CD4-positive, alpha-beta T cell treated with Interleukin-15 for 4 hours (primary cell): ENCODE data around the gene PPP1R16B.
"Not testable (repeated sequence)": the region's sequence is repeated elsewhere in the genome, so short reads cannot be mapped to it uniquely, and the experiment has no call there.

Experiments used
- DNase-seq: peaks from one replicate; pipeline ENCODE4 v3.0.0-alpha.2; 2020; ENCODE audit warnings: low spot score

The PPP1R16B gene

GRCh38 chr20:38791940-38792339, 13.6 kb upstream of the PPP1R16B start:
- no peak for DNase-seq

DNA sequence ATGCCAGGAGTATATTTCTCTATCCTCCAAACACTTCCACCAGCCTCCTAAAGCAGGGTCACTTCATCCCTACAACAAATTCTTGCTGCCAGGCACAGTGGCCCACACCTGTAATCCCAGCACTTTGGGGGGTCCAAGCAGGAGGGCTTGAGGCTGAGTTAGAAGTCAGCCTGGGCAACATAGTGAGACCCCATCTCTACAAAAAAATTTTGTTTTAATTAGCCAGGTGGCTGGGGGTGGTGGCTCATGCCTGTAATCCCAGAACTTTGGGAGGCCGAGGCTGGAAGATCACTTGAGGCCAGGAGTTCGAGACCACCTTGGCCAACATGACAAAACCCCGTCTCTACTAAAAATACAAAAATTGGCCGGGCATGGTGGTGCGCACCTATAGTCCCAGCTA, 11.4 kb upstream of the PPP1R16B start:
- DNase-seq, result not testable (repeated sequence)

DNA sequence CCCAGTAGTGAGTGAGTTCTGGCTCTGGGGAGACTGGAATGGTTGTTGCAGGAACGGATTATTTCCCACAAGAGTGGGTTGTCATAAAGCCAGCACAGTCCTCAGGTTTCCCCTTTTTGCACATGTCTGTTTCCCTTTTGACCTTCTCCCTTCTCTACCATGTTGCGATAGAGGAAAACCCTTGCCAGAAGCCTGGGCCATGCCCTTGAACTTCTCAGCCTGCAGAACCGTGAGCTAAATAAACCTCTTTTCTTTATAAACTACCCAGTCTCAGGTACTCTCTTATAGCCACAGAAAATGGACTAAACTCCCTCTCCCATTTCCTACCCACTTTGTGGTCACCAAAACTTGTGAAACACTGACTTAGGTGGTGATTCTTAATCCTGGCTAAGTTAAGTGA, 7.2 kb upstream of the PPP1R16B start:
- DNase-seq, result no peak

- no peak for DNase-seq
Measured at GRCh38 chr20:38799203-38799602, 6.3 kb upstream of the PPP1R16B start.

DNA sequence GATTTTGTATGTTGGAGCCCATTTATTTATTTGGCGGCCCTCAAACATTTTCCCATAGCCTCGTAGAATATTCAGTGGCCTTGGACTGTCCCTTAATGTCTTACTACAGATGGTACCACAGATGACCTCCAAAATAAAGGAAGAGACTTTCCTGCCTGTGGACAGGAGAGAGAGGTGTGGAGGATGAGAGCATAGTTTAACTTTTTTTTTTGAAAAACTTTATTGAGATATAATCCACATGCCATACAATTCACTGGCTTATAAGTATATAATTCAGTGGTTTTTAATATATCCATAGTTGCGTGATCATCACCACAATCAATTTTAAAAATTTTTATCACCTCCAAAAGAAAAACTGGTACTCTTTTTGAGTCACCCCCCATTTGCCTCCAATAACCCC, 4.6 kb upstream of the PPP1R16B start:
- no peak for DNase-seq

- DNase-seq, result no peak
Measured at GRCh38 chr20:38804221-38804620, 1.3 kb upstream of the PPP1R16B start.

GRCh38 chr20:38804682-38805501, 605 bp upstream of the PPP1R16B start:
- DNase-seq, result peak; percentile 73

- peak; percentile 26 for DNase-seq
Measured at GRCh38 chr20:38805958-38806854, 709 bp downstream of the PPP1R16B start.

- peak; percentile 23 for DNase-seq
Measured at GRCh38 chr20:38806855-38807655, 1.6 kb downstream of the PPP1R16B start.

- DNase-seq, result no peak
Measured at GRCh38 chr20:38809942-38810341, 4.4 kb downstream of the PPP1R16B start.

GRCh38 chr20:38810926-38811630, 5.6 kb downstream of the PPP1R16B start:
- no peak for DNase-seq

DNA sequence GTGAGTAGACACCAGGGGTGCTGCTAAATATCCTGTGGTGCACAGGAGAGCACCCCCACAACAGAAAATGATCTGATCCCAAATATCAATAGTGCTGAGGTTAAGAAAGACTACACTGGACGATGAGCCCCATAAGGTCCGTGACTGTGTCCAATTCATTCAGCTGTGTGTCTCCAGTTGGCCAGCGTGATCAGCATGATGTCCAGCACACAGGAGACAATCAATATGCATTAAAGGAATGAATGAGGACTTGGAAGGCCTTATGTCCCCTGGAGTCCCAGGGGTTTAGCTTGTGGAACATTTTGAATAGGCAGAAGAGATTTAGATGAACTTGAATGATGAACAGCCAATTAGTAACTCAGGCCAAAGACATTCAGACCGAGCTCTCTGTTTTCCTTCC, 6.3 kb downstream of the PPP1R16B start:
- no peak for DNase-seq

DNA sequence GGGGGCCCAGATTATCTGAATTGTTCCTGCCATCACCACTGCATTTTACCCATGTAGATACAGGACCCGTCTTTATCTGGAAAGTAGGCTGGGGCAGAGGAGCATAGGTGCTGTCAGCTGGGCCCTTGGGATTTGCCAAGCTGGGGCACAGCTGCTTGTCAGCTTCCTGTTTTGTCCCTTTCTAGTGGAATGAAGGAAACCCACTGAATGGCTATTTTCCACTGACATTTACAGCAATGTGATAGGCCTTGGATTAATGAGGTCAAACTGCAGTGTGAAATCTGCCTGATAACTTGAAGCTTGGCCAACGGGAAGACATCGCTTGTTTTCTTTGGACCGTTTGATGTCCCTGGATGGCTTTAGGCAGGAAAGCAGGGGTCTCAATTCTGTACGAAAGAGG, 6.7 kb downstream of the PPP1R16B start:
- no peak for DNase-seq

GRCh38 chr20:38812709-38813573, 7.4 kb downstream of the PPP1R16B start:
- no peak for DNase-seq

- DNase-seq, result not testable (repeated sequence)
Measured at GRCh38 chr20:38813574-38813962, 8.1 kb downstream of the PPP1R16B start.

- DNase-seq, result no peak
Measured at GRCh38 chr20:38815446-38815845, 9.9 kb downstream of the PPP1R16B start.

GRCh38 chr20:38818113-38819065, 12.9 kb downstream of the PPP1R16B start:
- DNase-seq, result no peak

- no peak for DNase-seq
Measured at GRCh38 chr20:38825571-38825900, 20.0 kb downstream of the PPP1R16B start.

GRCh38 chr20:38825901-38826625, 20.6 kb downstream of the PPP1R16B start:
- no peak for DNase-seq
